K562 (cell line): Measurements from ENCODE around the gene LAPTM4A. TPM values are rescaled to one million over a fixed set of nuclear protein-coding genes. Genes with fewer than 3 reads are reported as not detected.
A peak's percentile ranks its signal among the peaks of the same experiment; 100 is the strongest.

Experiments used
- BCOR ChIP-seq: fragments of 450-650 bp; IDR thresholded peaks from 2 replicates; pipeline ENCODE4 v1.6.1; 2016
- BHLHE40 ChIP-seq: IDR thresholded peaks from 2 replicates; pipeline ENCODE4 v1.6.1; 2011; ENCODE audit warnings: low read length, improper control_type of control experiment
- BMI1 ChIP-seq: fragments of 150-350 bp; IDR thresholded peaks from 2 replicates; pipeline ENCODE4 v1.6.1; 2014; ENCODE audit warnings: low read length
- CEBPB ChIP-seq: fragments of 450-650 bp; IDR thresholded peaks from 2 replicates; pipeline ENCODE4 v1.6.1; 2016; ENCODE audit warnings: missing genetic modification characterization, missing compliant biosample characterization
- DNMT1 ChIP-seq: fragments of 450-650 bp; IDR thresholded peaks from 2 replicates; pipeline ENCODE4 v1.6.1; 2016; ENCODE audit warnings: antibody characterized with exemption, mild to moderate bottlenecking
- ETV6 ChIP-seq, 3 experiments: fragments of 150-350 bp in 1 of 3; sonication (generic) in 1 of 3; formaldehyde crosslinking in 1 of 3; IDR thresholded peaks; 2 replicates each; pipeline versions ENCODE4 v1.6.1 to v1.8.0; 2014 to 2022; ENCODE audit warnings: borderline replicate concordance in 2 of 3, low read depth in 2 of 3, antibody characterized with exemption in 1 of 3, low read length in 1 of 3, mild to moderate bottlenecking in 1 of 3, missing genetic modification reagents in 1 of 3
- HMG20A ChIP-seq: fragments of 450-650 bp; formaldehyde crosslinking; conservative IDR thresholded peaks from 2 replicates; pipeline ENCODE4 v1.4.0; 2020; ENCODE audit warnings: mild to moderate bottlenecking, mixed read lengths
- KDM2B ChIP-seq: fragments of 250-450 bp; sonication (Bioruptor Pico); IDR thresholded peaks from 2 replicates; pipeline ENCODE4 v1.8.0; 2021; ENCODE audit warnings: mild to moderate bottlenecking, moderate library complexity
- MAZ ChIP-seq, 2 experiments: fragments of 450-650 bp in 1 of 2; sonication (generic) in 1 of 2; formaldehyde crosslinking; IDR thresholded peaks in 1 of 2; conservative IDR thresholded peaks in 1 of 2; 2 replicates each; pipeline versions ENCODE4 v1.4.0 to v1.5.0; 2020; ENCODE audit warnings: mild to moderate bottlenecking in 1 of 2, missing genetic modification reagents in 1 of 2
- PHTF2 ChIP-seq: fragments of 250-450 bp; sonication (Bioruptor Pico); IDR thresholded peaks from 2 replicates; pipeline ENCODE4 v1.5.0; 2021; ENCODE audit warnings: mild to moderate bottlenecking
- RBBP5 ChIP-seq: fragments of 200-600 bp; sonication (generic); IDR thresholded peaks from 2 replicates; pipeline ENCODE4 v1.6.1; 2012; ENCODE audit warnings: borderline replicate concordance, mild to moderate bottlenecking, low read length, control low read depth, inconsistent platforms; ENCODE audit not compliant: insufficient read depth, poor library complexity, severe bottlenecking
- RCOR1 ChIP-seq, 2 experiments: IDR thresholded peaks; 2 replicates each; pipeline ENCODE4 v1.6.1; 2012; ENCODE audit warnings: low read depth in 2 of 2, low read length in 2 of 2, borderline replicate concordance in 1 of 2, improper control_type of control experiment in 1 of 2
- RFX5 ChIP-seq: IDR thresholded peaks from 2 replicates; pipeline ENCODE4 v1.6.1; 2011; ENCODE audit warnings: low read depth, mild to moderate bottlenecking, improper control_type of control experiment, low read length
- SMARCE1 ChIP-seq: fragments of 450-650 bp; IDR thresholded peaks from 2 replicates; pipeline ENCODE4 v1.7.1; 2016; ENCODE audit warnings: mild to moderate bottlenecking
- UBTF ChIP-seq, 2 experiments: IDR thresholded peaks; 2 replicates each; pipeline ENCODE4 v1.6.1; 2012; ENCODE audit warnings: improper control_type of control experiment in 2 of 2, low read depth in 2 of 2, low read length in 2 of 2, borderline replicate concordance in 1 of 2
- ZNF184 ChIP-seq: sonication (generic); formaldehyde crosslinking; IDR thresholded peaks from 2 replicates; pipeline ENCODE4 v1.5.0; 2020; ENCODE audit warnings: missing genetic modification reagents
- ZNF23 ChIP-seq: fragments of 250-450 bp; sonication (Bioruptor Pico); IDR thresholded peaks from 2 replicates; pipeline ENCODE4 v1.4.0; 2020; ENCODE audit warnings: mild to moderate bottlenecking
- ZNF282 ChIP-seq: sonication (generic); formaldehyde crosslinking; IDR thresholded peaks from 2 replicates; pipeline ENCODE4 v1.8.1; 2023; ENCODE audit warnings: missing genetic modification reagents
- ZNF316 ChIP-seq: fragments of 450-650 bp; IDR thresholded peaks from 2 replicates; pipeline ENCODE4 v1.6.1; 2016
- ZNF41 ChIP-seq: fragments of 250-450 bp; sonication (Bioruptor Pico); conservative IDR thresholded peaks from 2 replicates; pipeline ENCODE4 v1.4.0; 2020; ENCODE audit warnings: mild to moderate bottlenecking
- ZNF778 ChIP-seq: fragments of 450-650 bp; formaldehyde crosslinking; IDR thresholded peaks from 2 replicates; pipeline ENCODE4 v1.4.0; 2020; ENCODE audit warnings: mild to moderate bottlenecking, moderate library complexity
- ZSCAN29 ChIP-seq: fragments of 450-650 bp; IDR thresholded peaks from 2 replicates; pipeline ENCODE4 v1.6.1; 2017
- polyA plus RNA-seq, 8 experiments: library from polyadenylated mRNA; depleted of rRNA in 4 of 8; stranded (reverse) in 5 of 8; unstranded in 3 of 8; fragments of >200 nt; fragmentation: Nextera tagmentation in 2 of 8; fragmentation: Illumina TruSeq in 1 of 8; extraction: Ambion mirVana in 2 of 8; extraction: Trizol in 1 of 8; gene quantifications; 2 replicates each; pipeline versions ENCODE4 v1.2.1 to v1.2.3, GENCODE V29; 2011 to 2014; ENCODE audit warnings: inconsistent platforms in 1 of 8, missing spikeins in 1 of 8
- total RNA-seq, 7 experiments: library from RNA; depleted of rRNA in 6 of 7; stranded (reverse); fragments of >200 nt in 6 of 7; fragmentation: Illumina TruSeq in 2 of 7; extraction: Trizol in 2 of 7; gene quantifications; 2 replicates each; pipeline versions ENCODE4 v1.2.1 to v1.2.3, GENCODE V29; 2011 to 2021; ENCODE audit warnings: low replicate concordance in 1 of 7
- TF ChIP-seq, protein P1 (sequence below): sonication (generic); IDR thresholded peaks from 2 replicates; pipeline ENCODE4 v1.6.1; 2016

The LAPTM4A gene
- total and polyA plus RNA-seq, 9 of the 15 experiments (the other 6 are each of a cell fraction or from before 2014, with no cell fraction given), result 13.4 to 157 (median 50.1) TPM

- no peak for TF ChIP-seq HMG20A (CRISPR knock-in tag)
- no peak for TF ChIP-seq ZNF282 (CRISPR knock-in tag)
- TF ChIP-seq MAZ (CRISPR knock-in tag; conservative IDR thresholded peaks at IDR 0.05 in 1 of 2, IDR thresholded peaks at IDR 0.05 in 1 of 2), result 0 out of 4 replicates have a peak, but pooled peaks of 1 of the 2 experiments have one; percentile 26
- no peak for TF ChIP-seq CEBPB (tag)
- TF ChIP-seq ZSCAN29, result no peak
- TF ChIP-seq BHLHE40, result peak; percentile 72
- TF ChIP-seq UBTF (IDR thresholded peaks at IDR 0.05; ENCODE audit: borderline replicate concordance in 1 of 2, low read depth in 2 of 2, low read length in 2 of 2), result no peak
- TF ChIP-seq ZNF184 (CRISPR knock-in tag), result no peak
- no peak for TF ChIP-seq DNMT1
- no peak for TF ChIP-seq RFX5
- TF ChIP-seq RBBP5, result no peak
- peak in 1 of 2 experiments; percentile 61; a peak in 2 of 4 replicates for TF ChIP-seq RCOR1 (IDR thresholded peaks at IDR 0.05; ENCODE audit: borderline replicate concordance in 1 of 2, low read depth in 2 of 2, low read length in 2 of 2)
- TF ChIP-seq SMARCE1, result no peak
- TF ChIP-seq ETV6 (IDR thresholded peaks at IDR 0.05; ENCODE audit: borderline replicate concordance in 1 of 2, low read depth in 2 of 2, low read length in 1 of 2), result no peak
- no peak for TF ChIP-seq ETV6 (CRISPR knock-in tag; IDR thresholded peaks at IDR 0.05; ENCODE audit: borderline replicate concordance)
- TF ChIP-seq BMI1, result no peak
- TF ChIP-seq ZNF778 (CRISPR knock-in tag), result no peak
- TF ChIP-seq ZNF316, result no peak
- no peak for TF ChIP-seq PHTF2
- no peak for TF ChIP-seq KDM2B (CRISPR knock-in tag)
- no peak for TF ChIP-seq ZNF41 (CRISPR knock-in tag)
- TF ChIP-seq ZNF23, result no peak
- no peak for TF ChIP-seq BCOR
- TF ChIP-seq, protein P1, sequence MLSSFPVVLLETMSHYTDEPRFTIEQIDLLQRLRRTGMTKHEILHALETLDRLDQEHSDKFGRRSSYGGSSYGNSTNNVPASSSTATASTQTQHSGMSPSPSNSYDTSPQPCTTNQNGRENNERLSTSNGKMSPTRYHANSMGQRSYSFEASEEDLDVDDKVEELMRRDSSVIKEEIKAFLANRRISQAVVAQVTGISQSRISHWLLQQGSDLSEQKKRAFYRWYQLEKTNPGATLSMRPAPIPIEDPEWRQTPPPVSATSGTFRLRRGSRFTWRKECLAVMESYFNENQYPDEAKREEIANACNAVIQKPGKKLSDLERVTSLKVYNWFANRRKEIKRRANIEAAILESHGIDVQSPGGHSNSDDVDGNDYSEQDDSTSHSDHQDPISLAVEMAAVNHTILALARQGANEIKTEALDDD, result no peak
Measured at GRCh38 chr2:20097889-20098714, 46.7 kb upstream of the LAPTM4A start (continued).
